Activated T-cell treated with anti-CD3 and anti-CD28 coated beads for 1 hour (primary cell): Measurements from ENCODE around the gene KIF19.
"Not testable (repeated sequence)": the region's sequence is repeated elsewhere in the genome, so short reads cannot be mapped to it uniquely, and the experiment has no call there.

ENCODE experiments used
- DNase-seq: peaks from one replicate; pipeline ENCODE4 v3.0.0-alpha.2; 2020; ENCODE audit warnings: low read depth

KIF19 gene

GRCh38 chr17:74389937-74390679 is 64.1 kb downstream of the KIF19 start:
- DNase-seq, result no peak

GRCh38 chr17:74390680-74391653 is 64.9 kb downstream of the KIF19 start:
- DNase-seq, result no peak

GRCh38 chr17:74391771-74392170 is 65.7 kb downstream of the KIF19 start:
- no peak for DNase-seq

GRCh38 chr17:74392848-74393247 is 66.8 kb downstream of the KIF19 start:
- no peak for DNase-seq

GRCh38 chr17:74393346-74393942 is 67.4 kb downstream of the KIF19 start:
- DNase-seq, result no peak

- no peak for DNase-seq
Measured at GRCh38 chr17:74394275-74394950, 68.4 kb downstream of the KIF19 start.

GRCh38 chr17:74394977-74395376 is 69.0 kb downstream of the KIF19 start:
- no peak for DNase-seq

- no peak for DNase-seq
Measured at GRCh38 chr17:74396567-74396966, 70.5 kb downstream of the KIF19 start.

GRCh38 chr17:74402048-74402447 is 76.0 kb downstream of the KIF19 start:
- DNase-seq, result no peak

- DNase-seq, result no peak
Measured at GRCh38 chr17:74403512-74404137, 77.6 kb downstream of the KIF19 start.

GRCh38 chr17:74404218-74404617 is 78.2 kb downstream of the KIF19 start:
- no peak for DNase-seq

- no peak for DNase-seq
Measured at GRCh38 chr17:74404789-74405188, 78.8 kb downstream of the KIF19 start.

- DNase-seq, result not testable (repeated sequence)
Measured at GRCh38 chr17:74405311-74405710, 79.3 kb downstream of the KIF19 start.
